Spleen (tissue), 11 donors: ENCODE data around the gene AEBP1. TPM values are rescaled to one million over a fixed set of nuclear protein-coding genes. Genes with fewer than 3 reads are reported as not detected.

Experiments
- DNase-seq: peaks from one replicate; pipeline ENCODE4 v3.0.0-alpha.2; 2020
- H3K27ac ChIP-seq, 8 donors: fragments of 200-600 bp; sonication (generic) in 7 of 8; 1 replicate in 4 of 8; 2 replicates in 4 of 8; pipeline versions ENCODE4 v1.5.0 to v1.8.0; 2016 to 2021; ENCODE audit warnings: inconsistent platforms in 4 of 8, mild to moderate bottlenecking in 4 of 8, moderate library complexity in 1 of 8
- H3K27me3 ChIP-seq, 7 donors: fragments of 200-600 bp; sonication (generic) in 6 of 7; replicated peaks in 1 of 7; 1 replicate in 4 of 7; 2 replicates in 3 of 7; pipeline versions ENCODE4 v1.5.0 to v1.8.0; 2016 to 2021; ENCODE audit warnings: inconsistent platforms in 3 of 7, mild to moderate bottlenecking in 1 of 7
- H3K36me3 ChIP-seq, 6 donors: fragments of 200-600 bp; sonication (generic) in 5 of 6; 1 replicate in 4 of 6; 2 replicates in 2 of 6; pipeline versions ENCODE4 v1.5.0 to v1.8.0; 2016 to 2021; ENCODE audit warnings: inconsistent platforms in 2 of 6
- H3K4me1 ChIP-seq, 6 donors: fragments of 200-600 bp; sonication (generic) in 5 of 6; 1 replicate in 3 of 6; 2 replicates in 3 of 6; pipeline versions ENCODE4 v1.5.0 to v1.8.0; 2016 to 2021; ENCODE audit warnings: inconsistent platforms in 3 of 6
- H3K4me3 ChIP-seq, 8 donors: fragments of 200-600 bp; sonication (generic) in 7 of 8; 1 replicate in 4 of 8; 2 replicates in 4 of 8; pipeline versions ENCODE4 v1.5.0 to v1.8.0; 2016 to 2021; ENCODE audit warnings: inconsistent platforms in 4 of 8, mild to moderate bottlenecking in 4 of 8, moderate library complexity in 2 of 8
- H3K9me3 ChIP-seq, 8 donors: fragments of 200-600 bp; sonication (generic) in 7 of 8; 1 replicate in 4 of 8; 2 replicates in 4 of 8; pipeline versions ENCODE4 v1.5.0 to v1.8.0; 2016 to 2021; ENCODE audit warnings: inconsistent platforms in 4 of 8
- CTCF ChIP-seq, 11 experiments: fragments of 200-600 bp in 7 of 11; fragments of 450-650 bp in 4 of 11; sonication (generic) in 4 of 11; IDR thresholded peaks in 8 of 11; conservative IDR thresholded peaks in 3 of 11; 1 replicate in 7 of 11; 2 replicates in 4 of 11; pipeline versions ENCODE4 v1.4.0 to v1.8.0; 2016 to 2021; ENCODE audit warnings: antibody characterized with exemption in 11 of 11, inconsistent platforms in 4 of 11, mild to moderate bottlenecking in 1 of 11
- POLR2A ChIP-seq, 3 donors: fragments of 450-650 bp; IDR thresholded peaks; one replicate each; pipeline ENCODE4 v1.5.1; 2017; ENCODE audit warnings: antibody characterized with exemption in 3 of 3, mild to moderate bottlenecking in 1 of 3
- POLR2AphosphoS5 ChIP-seq, 3 donors: sonication (generic); formaldehyde crosslinking; IDR thresholded peaks; one replicate each; pipeline ENCODE4 v1.5.1; 2017; ENCODE audit warnings: antibody characterized with exemption in 3 of 3
- WGBS, 5 donors: extraction: QIAGEN DNeasy Blood & Tissue Kit in 3 of 5; methylation state at CpG; one replicate each; pipeline versions ENCODE4 v1.1.5 to v1.1.7; 2013 to 2018; 5-methylcytosine and 5-hydroxymethylcytosine counted together
- intact Hi-C: fragments of 100-400 bp; cut with DNase I; formaldehyde crosslinking; loops from one replicate; pipeline ENCODE4 v1.15.0; 2023; ENCODE audit warnings: low total_unique reads
- polyA plus RNA-seq, 3 donors: library from polyadenylated mRNA; stranded (reverse); fragments of 200-250 nt; gene quantifications; one replicate each; pipeline ENCODE4 v1.2.1, GENCODE V29; 2013
- total RNA-seq, 7 donors: library from RNA; depleted of rRNA in 3 of 7; stranded (reverse); fragments of >200 nt in 3 of 7; fragmentation: NEBNext Ultra II Directional in 4 of 7; extraction: Animal tissue kit (Norgen Biotek cat#: 25700) in 4 of 7; gene quantifications; one replicate each; pipeline versions ENCODE4 v1.1.0 to v1.2.1, GENCODE V29; 2016 to 2021
- donor health status: healthy with polysubstance abuse.
- donor health status: DM: no; HTN: no; CAD: no; lungs with moderate emphysema.
- donor health status: DM: no; HTN: no; CAD: no.
- donor health status: Bipolar disorder and iron deficiency.
- donor health status: healthy.
- donor health status: DM: no; HTN: no; CAD: no.
- donor health status: DM: yes; HTN: yes; CAD: no.

The AEBP1 gene
- total and polyA plus RNA-seq, 10 donors = 41.3 to 106 (median 76.0) TPM

- Histone ChIP-seq H3K27ac (peak overlapping the region in 3 of 8 donors; percentile 11 to 24 (median 13)), H3K27me3 (peaks cover 0 to 29% (median 4%) of the 10 kb centered on the region in 7 donors), H3K4me1 (peaks cover 3 to 42% (median 22%) of the 10 kb centered on the region in 6 donors), H3K9me3 (no peaks in the 10 kb centered on the region), H3K36me3 (peaks cover 0 to 58% (median 18%) of the 10 kb centered on the region in 6 donors), H3K4me3 (peak overlapping the region in 1 of 8 donors; percentile 1)
- WGBS, 5 donors = 82 to 95% (median 87%) methylated on average over 12 to 18 of the region's 18 CpGs
- TF ChIP-seq CTCF (IDR thresholded peaks at IDR 0.05 in 8 of 11, conservative IDR thresholded peaks at IDR 0.05 in 3 of 11) (no peak), POLR2A (IDR thresholded peaks at IDR 0.05) (no peak), POLR2AphosphoS5 (IDR thresholded peaks at IDR 0.05) (no peak)
- peak; percentile 58 for DNase-seq
- intact Hi-C loops = no loop called here
These were observed 3.2 kb downstream of the AEBP1 start for GRCh38 chr7:44107116-44107960.

GRCh38 chr7:44107961-44108767 is 4.0 kb downstream of the AEBP1 start:
- no peak for TF ChIP-seq CTCF (IDR thresholded peaks at IDR 0.05 in 8 of 11, conservative IDR thresholded peaks at IDR 0.05 in 3 of 11)
- no peak for TF ChIP-seq POLR2A (IDR thresholded peaks at IDR 0.05)
- no peak for TF ChIP-seq POLR2AphosphoS5 (IDR thresholded peaks at IDR 0.05)
- Histone ChIP-seq H3K4me1 (peaks cover 3 to 40% (median 22%) of the 10 kb centered on the region in 6 donors), H3K9me3 (no peaks in the 10 kb centered on the region), H3K4me3 (peak overlapping the region in 1 of 8 donors; percentile 1), H3K27me3 (peaks cover 0 to 27% (median 4%) of the 10 kb centered on the region in 7 donors), H3K36me3 (peaks cover 0 to 65% (median 25%) of the 10 kb centered on the region in 6 donors), H3K27ac (no peak overlapping the region)
- peak; percentile 69 for DNase-seq
- intact Hi-C loops = no loop called here
- 77 to 92% (median 89%) methylated on average over 14 to 21 of the region's 21 CpGs for WGBS, 5 donors

GRCh38 chr7:44108768-44109750 is 4.9 kb downstream of the AEBP1 start:
- H3K4me3 ChIP-seq = no peak overlapping the region
- no peak overlapping the region for H3K27ac ChIP-seq
- intact Hi-C loops = no loop called here
- no peaks in the 10 kb centered on the region for H3K9me3 ChIP-seq
- no peak for DNase-seq
- no peak for TF ChIP-seq POLR2A (IDR thresholded peaks at IDR 0.05)
- 86 to 92% (median 88%) methylated on average over 17 to 21 of the region's 21 CpGs for WGBS, 5 donors
- peaks cover 3 to 32% (median 19%) of the 10 kb centered on the region in 6 donors for H3K4me1 ChIP-seq
- H3K36me3 ChIP-seq = peaks cover 0 to 73% (median 30%) of the 10 kb centered on the region in 6 donors
- H3K27me3 ChIP-seq = peaks cover 0 to 18% (median 4%) of the 10 kb centered on the region in 7 donors

GRCh38 chr7:44109991-44110390 is 5.8 kb downstream of the AEBP1 start:
- H3K4me3 ChIP-seq = no peak overlapping the region
- no peak for DNase-seq
- WGBS, 5 donors = 88 to 97% (median 95%) methylated on average over 8 to 18 of the region's 18 CpGs
- no peak overlapping the region for H3K27ac ChIP-seq
- H3K36me3 ChIP-seq = peaks cover 0 to 82% (median 37%) of the 10 kb centered on the region in 6 donors
- H3K4me1 ChIP-seq = peaks cover under 1 to 23% (median 11%) of the 10 kb centered on the region in 6 donors
- no peaks in the 10 kb centered on the region for H3K9me3 ChIP-seq
- peaks cover 0 to 9% (median 0%) of the 10 kb centered on the region in 7 donors for H3K27me3 ChIP-seq
- TF ChIP-seq POLR2A (IDR thresholded peaks at IDR 0.05) (no peak), POLR2AphosphoS5 (IDR thresholded peaks at IDR 0.05) (no peak), CTCF (IDR thresholded peaks at IDR 0.05 in 8 of 11, conservative IDR thresholded peaks at IDR 0.05 in 3 of 11) (no peak)
- intact Hi-C loops = no loop called here
